ENCODE data around the gene PSMB1.
"Not testable (repeated sequence)": the region's sequence is repeated elsewhere in the genome, so short reads cannot be mapped to it uniquely, and the experiment has no call there.

PSMB1 gene

GRCh38 chr6:170536671-170537070, 16.4 kb downstream of the PSMB1 start:
- in situ Hi-C loops (cut with MboI; ENCODE audit: low sequenced_read_pairs) = no loop called here

- in situ Hi-C loops (cut with MboI; ENCODE audit: low sequenced_read_pairs) = no loop called here
These were observed 18.1 kb downstream of the PSMB1 start for GRCh38 chr6:170535004-170535403.

- in situ Hi-C loops (cut with MboI; ENCODE audit: low sequenced_read_pairs) = no loop called here
These were observed 19.3 kb downstream of the PSMB1 start for GRCh38 chr6:170533792-170534191.

GRCh38 chr6:170532867-170533488, 20.1 kb downstream of the PSMB1 start:
- in situ Hi-C loops (cut with MboI; ENCODE audit: low sequenced_read_pairs) = no loop called here

GRCh38 chr6:170529839-170530469, 23.2 kb downstream of the PSMB1 start:
- in situ Hi-C loops (cut with MboI; ENCODE audit: low sequenced_read_pairs) = no loop called here

GRCh38 chr6:170527995-170528394, 25.1 kb downstream of the PSMB1 start:
- in situ Hi-C loops (cut with MboI; ENCODE audit: low sequenced_read_pairs) = not testable (repeated sequence)

- in situ Hi-C loops (cut with MboI; ENCODE audit: low sequenced_read_pairs) = no loop called here
These were observed 27.3 kb downstream of the PSMB1 start for GRCh38 chr6:170525795-170526194.

GRCh38 chr6:170524172-170524502, 29.0 kb downstream of the PSMB1 start:
- in situ Hi-C loops (cut with MboI; ENCODE audit: low sequenced_read_pairs) = no loop called here

GRCh38 chr6:170523256-170524171, 29.6 kb downstream of the PSMB1 start:
- in situ Hi-C loops (cut with MboI; ENCODE audit: low sequenced_read_pairs) = no loop called here

GRCh38 chr6:170522565-170523183, 30.4 kb downstream of the PSMB1 start:
- in situ Hi-C loops (cut with MboI; ENCODE audit: low sequenced_read_pairs) = no loop called here

GRCh38 chr6:170516783-170517616, 36.1 kb downstream of the PSMB1 start:
- in situ Hi-C loops (cut with MboI; ENCODE audit: low sequenced_read_pairs) = loop anchor here (10.0 kb wide), 1 partner anchor 722 kb away; no protein-coding TSS in a partner anchor

GRCh38 chr6:170514908-170515307, 38.2 kb downstream of the PSMB1 start:
- in situ Hi-C loops (cut with MboI; ENCODE audit: low sequenced_read_pairs) = loop anchor here (10.0 kb wide), 1 partner anchor 720 kb away; no protein-coding TSS in a partner anchor

- in situ Hi-C loops (cut with MboI; ENCODE audit: low sequenced_read_pairs) = loop anchor here (10.0 kb wide), 1 partner anchor 717 kb away; no protein-coding TSS in a partner anchor
These were observed 40.9 kb downstream of the PSMB1 start for GRCh38 chr6:170512249-170512648.

GRCh38 chr6:170510631-170511030, 42.5 kb downstream of the PSMB1 start:
- in situ Hi-C loops (cut with MboI; ENCODE audit: low sequenced_read_pairs) = loop anchor here (10.0 kb wide), 1 partner anchor 716 kb away; no protein-coding TSS in a partner anchor

- in situ Hi-C loops (cut with MboI; ENCODE audit: low sequenced_read_pairs) = loop anchor here (10.0 kb wide), 1 partner anchor 715 kb away; no protein-coding TSS in a partner anchor
These were observed 43.4 kb downstream of the PSMB1 start for GRCh38 chr6:170509723-170510018.

GRCh38 chr6:170508892-170509722, 44.0 kb downstream of the PSMB1 start:
- in situ Hi-C loops (cut with MboI; ENCODE audit: low sequenced_read_pairs) = not testable (repeated sequence)

- in situ Hi-C loops (cut with MboI; ENCODE audit: low sequenced_read_pairs) = not testable (repeated sequence)
These were observed 44.8 kb downstream of the PSMB1 start for GRCh38 chr6:170508275-170508674.

- in situ Hi-C loops (cut with MboI; ENCODE audit: low sequenced_read_pairs) = not testable (repeated sequence)
These were observed 45.4 kb downstream of the PSMB1 start for GRCh38 chr6:170507728-170508127.

- in situ Hi-C loops (cut with MboI; ENCODE audit: low sequenced_read_pairs) = no loop called here
These were observed 46.7 kb downstream of the PSMB1 start for GRCh38 chr6:170506446-170506845.

Data from HL-60/S4 treated with retinoic acid at 250 ng/mL for 4 days and 3 days (cell line).